ENCODE results near the gene PSMG3. TPM values are rescaled to one million over a fixed set of nuclear protein-coding genes. Genes with fewer than 3 reads are reported as not detected.

The PSMG3 gene
- total and polyA plus RNA-seq, 2 experiments from 2014 or later, result 28.3 to 84.8 TPM

DNA sequence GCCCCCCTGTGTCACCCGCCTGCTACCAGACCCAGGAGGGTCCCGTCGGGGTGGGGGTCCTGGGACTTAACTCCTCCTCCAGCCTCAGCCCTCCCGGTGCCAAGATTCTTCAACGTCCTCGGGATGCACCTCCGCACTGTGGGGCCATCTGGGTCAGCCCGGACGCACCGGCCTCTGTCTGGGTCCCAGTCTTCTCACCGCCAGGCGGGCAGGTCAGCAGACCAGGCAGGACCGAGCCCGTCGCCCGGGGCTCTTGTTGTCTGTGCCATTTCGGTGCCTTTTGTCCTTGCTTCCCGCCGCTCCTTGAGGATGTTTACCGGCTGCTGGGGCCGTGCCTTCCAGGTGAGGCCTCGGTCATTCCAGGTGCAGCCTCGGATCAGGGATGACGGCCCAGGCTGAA lies 32.1 kb upstream of the PSMG3 start:
- H2AFZ ChIP-seq, result no peak overlapping the region
- no peaks in the 10 kb centered on the region for H3F3A ChIP-seq (replicated peaks; ENCODE audit: low read depth)
- DNase-seq (ENCODE audit: low spot score) (no peak), ATAC-seq (no peak)
- no peaks in the 10 kb centered on the region for H3K27me3 ChIP-seq (ENCODE audit: insufficient read depth)
- H3K27ac ChIP-seq (ENCODE audit: low read depth), result no peak overlapping the region
- Mint-ChIP-seq H3K9me3 (no peaks in the 10 kb centered on the region), H3K36me3 (ENCODE audit: low read depth) (no peaks in the 10 kb centered on the region; the same call in 2 of the 3 replicates), H3K27ac (no peak overlapping the region), H3K27me3 (ENCODE audit: insufficient read depth, low read depth, poor library complexity) (peaks cover 13% of the 10 kb centered on the region), H3K4me3 (no peak overlapping the region), H3K4me1 (peaks cover under 1% of the 10 kb centered on the region; the same call in 2 of the 3 replicates)
- H3K9me2 ChIP-seq (ENCODE audit: insufficient read depth), result no peaks in the 10 kb centered on the region
- H3K4me1 ChIP-seq (ENCODE audit: insufficient read depth), result no peaks in the 10 kb centered on the region
- H4K20me1 ChIP-seq (replicated peaks; ENCODE audit: insufficient read depth), result no peaks in the 10 kb centered on the region
- no peak for TF ChIP-seq EZH2phosphoT487 (IDR thresholded peaks at IDR 0.05; ENCODE audit: unreplicated experiment)
- no peak for TF ChIP-seq POLR2AphosphoS5 (IDR thresholded peaks at IDR 0.05; ENCODE audit: low read depth)
- TF ChIP-seq, protein P1, sequence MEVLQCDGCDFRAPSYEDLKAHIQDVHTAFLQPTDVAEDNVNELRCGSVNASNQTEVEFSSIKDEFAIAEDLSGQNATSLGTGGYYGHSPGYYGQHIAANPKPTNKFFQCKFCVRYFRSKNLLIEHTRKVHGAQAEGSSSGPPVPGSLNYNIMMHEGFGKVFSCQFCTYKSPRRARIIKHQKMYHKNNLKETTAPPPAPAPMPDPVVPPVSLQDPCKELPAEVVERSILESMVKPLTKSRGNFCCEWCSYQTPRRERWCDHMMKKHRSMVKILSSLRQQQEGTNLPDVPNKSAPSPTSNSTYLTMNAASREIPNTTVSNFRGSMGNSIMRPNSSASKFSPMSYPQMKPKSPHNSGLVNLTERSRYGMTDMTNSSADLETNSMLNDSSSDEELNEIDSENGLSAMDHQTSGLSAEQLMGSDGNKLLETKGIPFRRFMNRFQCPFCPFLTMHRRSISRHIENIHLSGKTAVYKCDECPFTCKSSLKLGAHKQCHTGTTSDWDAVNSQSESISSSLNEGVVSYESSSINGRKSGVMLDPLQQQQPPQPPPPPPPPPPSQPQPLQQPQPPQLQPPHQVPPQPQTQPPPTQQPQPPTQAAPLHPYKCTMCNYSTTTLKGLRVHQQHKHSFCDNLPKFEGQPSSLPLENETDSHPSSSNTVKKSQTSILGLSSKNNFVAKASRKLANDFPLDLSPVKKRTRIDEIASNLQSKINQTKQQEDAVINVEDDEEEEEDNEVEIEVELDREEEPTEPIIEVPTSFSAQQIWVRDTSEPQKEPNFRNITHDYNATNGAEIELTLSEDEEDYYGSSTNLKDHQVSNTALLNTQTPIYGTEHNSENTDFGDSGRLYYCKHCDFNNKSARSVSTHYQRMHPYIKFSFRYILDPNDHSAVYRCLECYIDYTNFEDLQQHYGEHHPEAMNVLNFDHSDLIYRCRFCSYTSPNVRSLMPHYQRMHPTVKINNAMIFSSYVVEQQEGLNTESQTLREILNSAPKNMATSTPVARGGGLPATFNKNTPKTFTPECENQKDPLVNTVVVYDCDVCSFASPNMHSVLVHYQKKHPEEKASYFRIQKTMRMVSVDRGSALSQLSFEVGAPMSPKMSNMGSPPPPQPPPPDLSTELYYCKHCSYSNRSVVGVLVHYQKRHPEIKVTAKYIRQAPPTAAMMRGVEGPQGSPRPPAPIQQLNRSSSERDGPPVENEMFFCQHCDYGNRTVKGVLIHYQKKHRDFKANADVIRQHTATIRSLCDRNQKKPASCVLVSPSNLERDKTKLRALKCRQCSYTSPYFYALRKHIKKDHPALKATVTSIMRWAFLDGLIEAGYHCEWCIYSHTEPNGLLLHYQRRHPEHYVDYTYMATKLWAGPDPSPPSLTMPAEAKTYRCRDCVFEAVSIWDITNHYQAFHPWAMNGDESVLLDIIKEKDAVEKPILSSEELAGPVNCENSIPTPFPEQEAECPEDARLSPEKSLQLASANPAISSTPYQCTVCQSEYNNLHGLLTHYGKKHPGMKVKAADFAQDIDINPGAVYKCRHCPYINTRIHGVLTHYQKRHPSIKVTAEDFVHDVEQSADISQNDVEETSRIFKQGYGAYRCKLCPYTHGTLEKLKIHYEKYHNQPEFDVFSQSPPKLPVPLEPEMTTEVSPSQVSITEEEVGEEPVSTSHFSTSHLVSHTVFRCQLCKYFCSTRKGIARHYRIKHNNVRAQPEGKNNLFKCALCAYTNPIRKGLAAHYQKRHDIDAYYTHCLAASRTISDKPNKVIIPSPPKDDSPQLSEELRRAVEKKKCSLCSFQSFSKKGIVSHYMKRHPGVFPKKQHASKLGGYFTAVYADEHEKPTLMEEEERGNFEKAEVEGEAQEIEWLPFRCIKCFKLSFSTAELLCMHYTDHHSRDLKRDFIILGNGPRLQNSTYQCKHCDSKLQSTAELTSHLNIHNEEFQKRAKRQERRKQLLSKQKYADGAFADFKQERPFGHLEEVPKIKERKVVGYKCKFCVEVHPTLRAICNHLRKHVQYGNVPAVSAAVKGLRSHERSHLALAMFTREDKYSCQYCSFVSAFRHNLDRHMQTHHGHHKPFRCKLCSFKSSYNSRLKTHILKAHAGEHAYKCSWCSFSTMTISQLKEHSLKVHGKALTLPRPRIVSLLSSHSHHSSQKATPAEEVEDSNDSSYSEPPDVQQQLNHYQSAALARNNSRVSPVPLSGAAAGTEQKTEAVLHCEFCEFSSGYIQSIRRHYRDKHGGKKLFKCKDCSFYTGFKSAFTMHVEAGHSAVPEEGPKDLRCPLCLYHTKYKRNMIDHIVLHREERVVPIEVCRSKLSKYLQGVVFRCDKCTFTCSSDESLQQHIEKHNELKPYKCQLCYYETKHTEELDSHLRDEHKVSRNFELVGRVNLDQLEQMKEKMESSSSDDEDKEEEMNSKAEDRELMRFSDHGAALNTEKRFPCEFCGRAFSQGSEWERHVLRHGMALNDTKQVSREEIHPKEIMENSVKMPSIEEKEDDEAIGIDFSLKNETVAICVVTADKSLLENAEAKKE (CRISPR knock-in tag; IDR thresholded peaks at IDR 0.05), result no peak
- TF ChIP-seq NANOG (IDR thresholded peaks at IDR 0.05; ENCODE audit: borderline replicate concordance), result no peak
- no peak for TF ChIP-seq CREB1 (CRISPR knock-in tag; IDR thresholded peaks at IDR 0.05; ENCODE audit: low read depth)
- TF ChIP-seq, protein P2, sequence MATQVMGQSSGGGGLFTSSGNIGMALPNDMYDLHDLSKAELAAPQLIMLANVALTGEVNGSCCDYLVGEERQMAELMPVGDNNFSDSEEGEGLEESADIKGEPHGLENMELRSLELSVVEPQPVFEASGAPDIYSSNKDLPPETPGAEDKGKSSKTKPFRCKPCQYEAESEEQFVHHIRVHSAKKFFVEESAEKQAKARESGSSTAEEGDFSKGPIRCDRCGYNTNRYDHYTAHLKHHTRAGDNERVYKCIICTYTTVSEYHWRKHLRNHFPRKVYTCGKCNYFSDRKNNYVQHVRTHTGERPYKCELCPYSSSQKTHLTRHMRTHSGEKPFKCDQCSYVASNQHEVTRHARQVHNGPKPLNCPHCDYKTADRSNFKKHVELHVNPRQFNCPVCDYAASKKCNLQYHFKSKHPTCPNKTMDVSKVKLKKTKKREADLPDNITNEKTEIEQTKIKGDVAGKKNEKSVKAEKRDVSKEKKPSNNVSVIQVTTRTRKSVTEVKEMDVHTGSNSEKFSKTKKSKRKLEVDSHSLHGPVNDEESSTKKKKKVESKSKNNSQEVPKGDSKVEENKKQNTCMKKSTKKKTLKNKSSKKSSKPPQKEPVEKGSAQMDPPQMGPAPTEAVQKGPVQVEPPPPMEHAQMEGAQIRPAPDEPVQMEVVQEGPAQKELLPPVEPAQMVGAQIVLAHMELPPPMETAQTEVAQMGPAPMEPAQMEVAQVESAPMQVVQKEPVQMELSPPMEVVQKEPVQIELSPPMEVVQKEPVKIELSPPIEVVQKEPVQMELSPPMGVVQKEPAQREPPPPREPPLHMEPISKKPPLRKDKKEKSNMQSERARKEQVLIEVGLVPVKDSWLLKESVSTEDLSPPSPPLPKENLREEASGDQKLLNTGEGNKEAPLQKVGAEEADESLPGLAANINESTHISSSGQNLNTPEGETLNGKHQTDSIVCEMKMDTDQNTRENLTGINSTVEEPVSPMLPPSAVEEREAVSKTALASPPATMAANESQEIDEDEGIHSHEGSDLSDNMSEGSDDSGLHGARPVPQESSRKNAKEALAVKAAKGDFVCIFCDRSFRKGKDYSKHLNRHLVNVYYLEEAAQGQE (IDR thresholded peaks at IDR 0.05; ENCODE audit: unreplicated experiment), result no peak
- no peak for TF ChIP-seq JUNB (IDR thresholded peaks at IDR 0.05; ENCODE audit: unreplicated experiment)
- TF ChIP-seq, protein P3, sequence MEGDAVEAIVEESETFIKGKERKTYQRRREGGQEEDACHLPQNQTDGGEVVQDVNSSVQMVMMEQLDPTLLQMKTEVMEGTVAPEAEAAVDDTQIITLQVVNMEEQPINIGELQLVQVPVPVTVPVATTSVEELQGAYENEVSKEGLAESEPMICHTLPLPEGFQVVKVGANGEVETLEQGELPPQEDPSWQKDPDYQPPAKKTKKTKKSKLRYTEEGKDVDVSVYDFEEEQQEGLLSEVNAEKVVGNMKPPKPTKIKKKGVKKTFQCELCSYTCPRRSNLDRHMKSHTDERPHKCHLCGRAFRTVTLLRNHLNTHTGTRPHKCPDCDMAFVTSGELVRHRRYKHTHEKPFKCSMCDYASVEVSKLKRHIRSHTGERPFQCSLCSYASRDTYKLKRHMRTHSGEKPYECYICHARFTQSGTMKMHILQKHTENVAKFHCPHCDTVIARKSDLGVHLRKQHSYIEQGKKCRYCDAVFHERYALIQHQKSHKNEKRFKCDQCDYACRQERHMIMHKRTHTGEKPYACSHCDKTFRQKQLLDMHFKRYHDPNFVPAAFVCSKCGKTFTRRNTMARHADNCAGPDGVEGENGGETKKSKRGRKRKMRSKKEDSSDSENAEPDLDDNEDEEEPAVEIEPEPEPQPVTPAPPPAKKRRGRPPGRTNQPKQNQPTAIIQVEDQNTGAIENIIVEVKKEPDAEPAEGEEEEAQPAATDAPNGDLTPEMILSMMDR (conservative IDR thresholded peaks at IDR 0.05; ENCODE audit: low read depth in 2 of 2), result no peak
- no peak for TF ChIP-seq ZNF331 (CRISPR knock-in tag; IDR thresholded peaks at IDR 0.05; ENCODE audit: low read depth)
- no peak for TF ChIP-seq ZNF114 (CRISPR knock-in tag; IDR thresholded peaks at IDR 0.05)
- no peak for TF ChIP-seq STAT1 (IDR thresholded peaks at IDR 0.05; ENCODE audit: unreplicated experiment)
- no peak for TF ChIP-seq EZH2 (IDR thresholded peaks at IDR 0.05; ENCODE audit: low read depth, unreplicated experiment)
- TF ChIP-seq, protein P4, sequence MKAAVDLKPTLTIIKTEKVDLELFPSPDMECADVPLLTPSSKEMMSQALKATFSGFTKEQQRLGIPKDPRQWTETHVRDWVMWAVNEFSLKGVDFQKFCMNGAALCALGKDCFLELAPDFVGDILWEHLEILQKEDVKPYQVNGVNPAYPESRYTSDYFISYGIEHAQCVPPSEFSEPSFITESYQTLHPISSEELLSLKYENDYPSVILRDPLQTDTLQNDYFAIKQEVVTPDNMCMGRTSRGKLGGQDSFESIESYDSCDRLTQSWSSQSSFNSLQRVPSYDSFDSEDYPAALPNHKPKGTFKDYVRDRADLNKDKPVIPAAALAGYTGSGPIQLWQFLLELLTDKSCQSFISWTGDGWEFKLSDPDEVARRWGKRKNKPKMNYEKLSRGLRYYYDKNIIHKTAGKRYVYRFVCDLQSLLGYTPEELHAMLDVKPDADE (IDR thresholded peaks at IDR 0.05), result no peak
- no peaks in the 10 kb centered on the region for H3K36me3 ChIP-seq (ENCODE audit: insufficient read depth)
- H3K4me2 ChIP-seq, result no peak overlapping the region
- H3K79me2 ChIP-seq (replicated peaks; ENCODE audit: insufficient read depth), result no peaks in the 10 kb centered on the region
- no peak overlapping the region for H3K4me3 ChIP-seq
